HCT116 (cell line): ENCODE measurements around the gene SHROOM1.

Experiments used
- CTCF ChIP-seq, 3 experiments: fragments of 200-600 bp in 1 of 3; sonication (generic) in 1 of 3; IDR thresholded peaks in 2 of 3; conservative IDR thresholded peaks in 1 of 3; 2 replicates each; pipeline ENCODE4 v1.5.1; 2012 to 2017; ENCODE audit warnings: low read depth in 2 of 3, low read length in 2 of 3, antibody characterized with exemption in 1 of 3, borderline replicate concordance in 1 of 3, control low read depth in 1 of 3, mild to moderate bottlenecking in 1 of 3, mixed read lengths in 1 of 3, mixed run types in 1 of 3, moderate library complexity in 1 of 3; ENCODE audit not compliant: insufficient read depth in 1 of 3
- EGR1 ChIP-seq: IDR thresholded peaks from 2 replicates; pipeline ENCODE4 v1.6.1; 2012; ENCODE audit warnings: low read depth
- POLR2A ChIP-seq: IDR thresholded peaks from 2 replicates; pipeline ENCODE4 v1.7.0; 2011; ENCODE audit warnings: borderline replicate concordance; ENCODE audit not compliant: insufficient read depth, insufficient read length; ENCODE audit errors: extremely low read depth

DNA sequence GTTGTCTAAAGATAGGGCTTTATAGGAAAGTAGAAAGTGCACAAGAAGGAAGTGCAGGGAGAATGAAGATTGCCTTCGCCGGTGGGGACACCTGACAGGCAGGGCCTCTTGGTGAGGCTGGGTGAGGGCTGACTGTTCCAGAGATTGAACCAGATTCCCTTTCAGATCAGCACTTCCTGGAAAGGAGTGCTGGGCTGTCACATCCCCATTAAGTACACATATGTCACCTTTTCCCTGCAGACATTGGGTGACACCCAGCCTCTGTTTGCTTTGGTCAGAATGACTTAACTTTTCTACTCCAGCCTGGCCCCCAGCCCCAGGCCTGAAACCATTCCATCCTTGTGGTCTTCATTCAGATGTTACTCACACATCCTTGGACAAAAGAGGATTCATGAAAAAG lies 7.4 kb upstream of the SHROOM1 start:
- TF ChIP-seq POLR2A = no peak
- no peak for TF ChIP-seq CTCF (IDR thresholded peaks at IDR 0.05 in 2 of 3, conservative IDR thresholded peaks at IDR 0.05 in 1 of 3; ENCODE audit: borderline replicate concordance in 1 of 3, insufficient read depth in 1 of 3, low read depth in 2 of 3, low read length in 2 of 3)
- no peak for TF ChIP-seq EGR1
